ENCODE data around the gene KIAA1143. TPM values are rescaled to one million over a fixed set of nuclear protein-coding genes. Genes with fewer than 3 reads are reported as not detected.

Gene KIAA1143
- polyA plus RNA-seq, 1 of the 3 experiments (the other 2 are of a cell fraction) = 5.6 TPM

GRCh38 chr3:44722103-44722401 lies 39.4 kb downstream of the KIAA1143 start:
- Histone ChIP-seq H3K9ac (no peak overlapping the region), H4K20me1 (ENCODE audit: insufficient read depth) (no peaks in the 10 kb centered on the region), H3K4me1 (ENCODE audit: control insufficient read depth in 1 of 2, insufficient read depth in 2 of 2, low read depth in 1 of 2, low read length in 1 of 2) (no peaks in the 10 kb centered on the region), H2AFZ (ENCODE audit: low read depth) (no peak overlapping the region), H3K9me3 (peaks cover 66% of the 10 kb centered on the region), H3K27me3 (ENCODE audit: insufficient read depth) (no peaks in the 10 kb centered on the region), H3K4me2 (no peak overlapping the region), H3K27ac (ENCODE audit: low read depth in 2 of 2, low read length in 1 of 2) (no peak overlapping the region), H3K36me3 (replicated peaks in 1 of 2; ENCODE audit: control insufficient read depth in 1 of 2, insufficient read depth in 2 of 2, low read length in 1 of 2) (peaks cover 21 to 60% of the 10 kb centered on the region in 2 experiments), H3K79me2 (ENCODE audit: insufficient read depth) (no peaks in the 10 kb centered on the region; the same call in 1 of the 2 replicates), H3K4me3 (ENCODE audit: low read depth in 2 of 2, low read length in 1 of 2) (no peak overlapping the region), H3F3A (replicated peaks; ENCODE audit: insufficient read depth) (peaks cover 12% of the 10 kb centered on the region), H3K9me2 (no peaks in the 10 kb centered on the region)
- 100% methylated on average over 1 of the region's 1 CpG for WGBS (ENCODE audit: low lambda C conversion rate)
- POLR2A ChIA-PET = no interaction called here
- no peak for TF ChIP-seq FOSL2 (IDR thresholded peaks at IDR 0.05; ENCODE audit: borderline replicate concordance, low read depth)
- no peak for TF ChIP-seq SMC3 (IDR thresholded peaks at IDR 0.05; ENCODE audit: low read depth, low read length)
- TF ChIP-seq TAF1 (IDR thresholded peaks at IDR 0.05; ENCODE audit: borderline replicate concordance, low read depth, low read length) = no peak
- no peak for TF ChIP-seq YY1 (IDR thresholded peaks at IDR 0.05; ENCODE audit: low read depth)
- TF ChIP-seq SIN3A (IDR thresholded peaks at IDR 0.05; ENCODE audit: borderline replicate concordance, low read depth, low read length) = no peak
- TF ChIP-seq CHD2 (IDR thresholded peaks at IDR 0.05; ENCODE audit: low read length, partially characterized antibody) = no peak
- TF ChIP-seq EZH2phosphoT487 (IDR thresholded peaks at IDR 0.05; ENCODE audit: borderline replicate concordance, low read depth) = no peak
- no peak for TF ChIP-seq CTCF (IDR thresholded peaks at IDR 0.05)
- TF ChIP-seq FOXJ3 (CRISPR knock-in tag; IDR thresholded peaks at IDR 0.05) = no peak
- no peak for TF ChIP-seq TCF12 (IDR thresholded peaks at IDR 0.05)
- TF ChIP-seq GATA2 (CRISPR knock-in tag; IDR thresholded peaks at IDR 0.05) = no peak
- no peak for TF ChIP-seq EP300 (IDR thresholded peaks at IDR 0.05; ENCODE audit: borderline replicate concordance in 1 of 2, low read depth in 1 of 2, low read length in 1 of 2)
- no peak for TF ChIP-seq GABPA (IDR thresholded peaks at IDR 0.05; ENCODE audit: low read depth)
- CTCF ChIA-PET = no interaction called here
- no peak for DNase-seq

- Histone ChIP-seq H3K4me2 (no peak overlapping the region), H3K27me3 (ENCODE audit: insufficient read depth) (no peaks in the 10 kb centered on the region), H2AFZ (ENCODE audit: low read depth) (no peak overlapping the region), H3K9me3 (peaks cover 66% of the 10 kb centered on the region), H3K9me2 (no peaks in the 10 kb centered on the region), H3K79me2 (ENCODE audit: insufficient read depth) (peaks cover 4% of the 10 kb centered on the region), H3K4me1 (ENCODE audit: control insufficient read depth in 1 of 2, insufficient read depth in 2 of 2, low read depth in 1 of 2, low read length in 1 of 2) (no peaks in the 10 kb centered on the region), H4K20me1 (ENCODE audit: insufficient read depth) (no peaks in the 10 kb centered on the region), H3K36me3 (replicated peaks in 1 of 2; ENCODE audit: control insufficient read depth in 1 of 2, insufficient read depth in 2 of 2, low read length in 1 of 2) (peaks cover 21 to 65% of the 10 kb centered on the region in 2 experiments), H3K27ac (ENCODE audit: low read depth in 2 of 2, low read length in 1 of 2) (no peak overlapping the region), H3K9ac (no peak overlapping the region), H3K4me3 (ENCODE audit: low read depth in 2 of 2, low read length in 1 of 2) (no peak overlapping the region; a peak in 1 of 4 replicates), H3F3A (replicated peaks; ENCODE audit: insufficient read depth) (peaks cover 12% of the 10 kb centered on the region)
- DNase-seq = no peak
- POLR2A ChIA-PET = no interaction called here
- CTCF ChIA-PET = no interaction called here
- WGBS (ENCODE audit: low lambda C conversion rate) = 81% methylated on average over 10 of the region's 10 CpGs
- TF ChIP-seq RAD21 (IDR thresholded peaks at IDR 0.05; ENCODE audit: low read length) = no peak
- TF ChIP-seq, protein P1, sequence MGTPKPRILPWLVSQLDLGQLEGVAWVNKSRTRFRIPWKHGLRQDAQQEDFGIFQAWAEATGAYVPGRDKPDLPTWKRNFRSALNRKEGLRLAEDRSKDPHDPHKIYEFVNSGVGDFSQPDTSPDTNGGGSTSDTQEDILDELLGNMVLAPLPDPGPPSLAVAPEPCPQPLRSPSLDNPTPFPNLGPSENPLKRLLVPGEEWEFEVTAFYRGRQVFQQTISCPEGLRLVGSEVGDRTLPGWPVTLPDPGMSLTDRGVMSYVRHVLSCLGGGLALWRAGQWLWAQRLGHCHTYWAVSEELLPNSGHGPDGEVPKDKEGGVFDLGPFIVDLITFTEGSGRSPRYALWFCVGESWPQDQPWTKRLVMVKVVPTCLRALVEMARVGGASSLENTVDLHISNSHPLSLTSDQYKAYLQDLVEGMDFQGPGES (IDR thresholded peaks at IDR 0.05; ENCODE audit: low read depth, low read length) = no peak
- TF ChIP-seq CHD2 (IDR thresholded peaks at IDR 0.05; ENCODE audit: low read length, partially characterized antibody) = no peak
- no peak for TF ChIP-seq YY1 (IDR thresholded peaks at IDR 0.05; ENCODE audit: low read depth)
- TF ChIP-seq FOXJ3 (CRISPR knock-in tag; IDR thresholded peaks at IDR 0.05) = no peak
These were observed 40.0 kb downstream of the KIAA1143 start for GRCh38 chr3:44721231-44722102.

Data from SK-N-SH (cell line).